HG03139 (cell line): Measurements from ENCODE around the gene CYP2J2.
"Not testable (repeated sequence)": the region's sequence is repeated elsewhere in the genome, so short reads cannot be mapped to it uniquely, and the experiment has no call there.

Experiments
- ATAC-seq: cut with Tn5 transposase; IDR thresholded peaks from one replicate; pipeline ENCODE4 v1.9.1; 2021; ENCODE audit not compliant: unreplicated experiment

The CYP2J2 gene

GRCh38 chr1:59921258-59921899, 5.2 kb downstream of the CYP2J2 start:
- not testable (repeated sequence) for ATAC-seq

DNA sequence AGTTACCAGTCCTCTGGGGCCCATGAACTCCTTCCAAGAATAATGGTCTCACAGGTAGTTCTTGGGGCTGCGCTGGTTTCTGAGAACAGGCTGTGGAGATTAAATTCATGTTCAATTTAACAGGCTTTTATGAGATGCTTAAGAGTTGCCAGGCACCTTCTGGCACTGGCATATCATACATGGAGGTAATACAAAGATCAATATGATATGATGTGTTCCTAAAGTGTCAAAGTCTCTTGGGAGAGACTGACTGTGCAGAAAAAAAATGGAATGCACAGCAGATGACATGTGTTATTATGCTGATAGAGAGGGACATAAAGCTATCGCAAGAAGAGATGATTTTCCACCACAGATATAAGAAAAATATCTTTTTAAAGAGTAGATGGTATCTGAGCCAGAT, 6.8 kb downstream of the CYP2J2 start:
- ATAC-seq = no peak

- no peak for ATAC-seq
Measured at GRCh38 chr1:59917785-59918180, 8.8 kb downstream of the CYP2J2 start.

DNA sequence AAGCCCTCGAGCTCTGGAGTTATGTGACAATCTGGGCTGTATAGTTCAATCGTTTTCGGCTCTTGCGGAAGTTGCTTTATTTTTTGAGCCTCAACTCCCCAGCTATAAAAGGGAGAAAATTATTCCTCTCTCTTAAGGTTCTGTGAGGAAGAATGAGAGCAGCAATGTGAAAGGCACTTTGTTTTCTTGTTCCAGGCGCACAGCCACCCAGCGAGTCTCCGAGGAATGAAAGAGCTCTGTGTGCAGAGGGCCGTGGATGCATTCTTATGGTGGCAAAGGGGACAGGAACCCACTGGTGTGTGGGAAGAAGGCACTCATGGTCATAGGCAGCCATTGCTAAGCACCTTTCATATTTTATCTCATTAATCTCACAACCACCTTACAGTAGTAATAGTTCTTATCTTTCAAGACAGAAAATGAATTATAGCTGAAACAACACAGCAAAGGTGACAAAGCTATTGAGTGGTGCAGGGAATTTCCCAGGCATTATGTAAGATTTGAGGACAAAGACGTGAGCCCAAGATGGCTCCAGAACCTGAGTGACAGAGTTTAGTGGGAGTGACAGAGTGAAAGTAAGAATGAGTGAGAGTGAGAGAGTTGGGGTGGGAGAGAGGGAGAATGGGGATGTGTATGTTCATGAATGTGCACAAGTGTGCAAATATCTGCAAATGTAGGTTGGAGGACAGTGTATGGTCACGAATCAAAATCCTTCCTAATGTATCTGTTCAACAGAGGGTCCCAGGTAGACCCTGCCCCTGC, 9.4 kb downstream of the CYP2J2 start:
- ATAC-seq = no peak

DNA sequence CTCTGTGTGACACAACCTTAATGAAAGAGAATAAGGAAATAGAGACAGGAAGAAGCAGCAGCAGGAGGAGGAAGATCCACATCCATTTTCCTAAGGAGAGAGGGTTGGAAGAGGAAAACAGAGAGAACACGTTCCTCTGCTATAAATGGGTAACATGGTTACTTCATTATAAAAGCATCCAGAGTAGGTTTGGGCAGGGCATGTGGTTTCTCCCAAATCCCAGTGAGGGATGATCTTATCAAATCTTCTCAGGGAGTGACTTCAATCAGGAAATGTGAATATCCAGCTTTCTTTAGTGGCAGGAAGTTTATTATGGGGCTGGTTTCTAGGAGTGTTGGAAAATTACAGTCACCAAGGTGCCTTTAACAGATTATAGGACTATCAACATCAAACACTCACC, 11.1 kb downstream of the CYP2J2 start:
- ATAC-seq = no peak

- ATAC-seq = not testable (repeated sequence)
Measured at GRCh38 chr1:59914791-59915286, 11.7 kb downstream of the CYP2J2 start.

- ATAC-seq = no peak
Measured at GRCh38 chr1:59908682-59909081, 17.9 kb downstream of the CYP2J2 start.

GRCh38 chr1:59908084-59908483, 18.5 kb downstream of the CYP2J2 start:
- ATAC-seq = no peak

- ATAC-seq = no peak
Measured at GRCh38 chr1:59906931-59907330, 19.6 kb downstream of the CYP2J2 start.

DNA sequence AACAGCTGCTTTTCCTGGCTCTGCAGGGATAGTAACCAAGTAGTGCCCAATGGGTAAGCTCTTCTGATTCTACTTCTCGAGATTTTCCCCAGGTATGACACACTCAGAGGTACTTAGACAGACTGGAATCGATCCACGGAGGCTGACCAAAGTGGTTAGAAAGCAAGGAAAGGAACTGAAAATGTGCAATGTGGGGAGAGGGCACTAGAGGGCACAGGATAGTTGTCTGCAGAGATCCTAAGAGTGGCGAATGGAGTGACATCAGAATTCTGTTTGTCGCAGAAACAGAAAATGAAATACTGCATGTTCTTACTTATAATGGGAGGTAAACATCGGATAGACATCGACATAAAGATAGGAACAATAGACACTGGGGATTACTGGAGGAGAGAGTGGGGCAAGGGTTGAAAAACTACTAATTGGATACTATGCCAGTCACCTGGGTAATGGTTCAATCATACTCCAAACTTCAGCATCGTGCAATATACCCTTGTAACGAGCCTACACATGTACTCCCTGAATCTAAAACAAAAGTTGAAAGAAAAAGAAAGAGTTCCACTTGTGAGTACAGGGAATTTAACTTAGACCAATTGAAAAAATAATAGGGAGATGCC, 23.3 kb downstream of the CYP2J2 start:
- peak; percentile 71 for ATAC-seq

DNA sequence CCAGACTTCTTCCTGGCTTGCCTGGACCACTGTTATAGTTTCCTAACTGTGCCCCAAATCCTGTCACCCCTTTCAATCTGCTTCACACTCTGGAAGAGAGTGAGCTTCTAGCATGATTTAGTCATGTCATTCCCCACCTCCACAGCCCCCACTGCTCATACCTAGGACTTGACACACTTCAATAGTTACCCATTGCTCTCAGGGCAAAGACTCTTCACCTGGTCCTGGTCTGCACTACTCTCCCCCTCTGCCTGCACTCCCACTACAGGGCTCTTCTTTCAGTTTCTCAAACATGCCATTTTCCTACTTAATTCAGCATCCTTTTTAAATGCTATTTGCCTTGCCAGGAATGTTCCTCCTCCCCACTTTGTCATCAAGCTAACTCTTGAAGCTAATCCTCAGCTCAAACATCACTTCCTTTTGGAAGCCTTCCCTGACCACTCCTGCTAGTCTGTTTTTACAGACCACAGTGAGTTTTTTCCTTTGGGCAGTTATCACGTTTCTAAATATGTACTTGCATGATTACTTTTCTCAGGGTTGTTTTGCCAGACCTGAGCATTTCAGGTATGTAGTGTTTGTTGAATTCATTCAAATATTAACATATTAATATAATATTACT, 24.7 kb downstream of the CYP2J2 start:
- no peak for ATAC-seq

DNA sequence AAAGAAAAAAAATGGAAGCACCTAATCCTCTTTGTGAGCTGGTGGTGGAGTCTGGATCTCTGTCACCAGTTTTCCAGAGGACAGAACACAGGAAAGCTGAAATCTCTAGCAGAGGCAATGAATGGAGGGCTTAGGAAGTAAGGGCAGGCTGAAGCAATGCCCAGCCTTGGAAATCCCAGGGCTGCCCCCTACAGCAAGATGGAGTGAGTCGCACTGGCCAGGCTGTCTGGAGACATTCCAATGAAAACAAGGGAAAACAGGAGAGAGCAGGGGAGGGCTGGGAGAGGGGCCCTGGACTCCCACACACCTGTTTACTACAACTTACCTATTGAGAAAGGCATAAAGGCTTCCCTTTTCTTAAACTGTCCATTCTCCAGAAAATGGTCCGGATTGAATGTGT, 25.9 kb downstream of the CYP2J2 start:
- no peak for ATAC-seq

DNA sequence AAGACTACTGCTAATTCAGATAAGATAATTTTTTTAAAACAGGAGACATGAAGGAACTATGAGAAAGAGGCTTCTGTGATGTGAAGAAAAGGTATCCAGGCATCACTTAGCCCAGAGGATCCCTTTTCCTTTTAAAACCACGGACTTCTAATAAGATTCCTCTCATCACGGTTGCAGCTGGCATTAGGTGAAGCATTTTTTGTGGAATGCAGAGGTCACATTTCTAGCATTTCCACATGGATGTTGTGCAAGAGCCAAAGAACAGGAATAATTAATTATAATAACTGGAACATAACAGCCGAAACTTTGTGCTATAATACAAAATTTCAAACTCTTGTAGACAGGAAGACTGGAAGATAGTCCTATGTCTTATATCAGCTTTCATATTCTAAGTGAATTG, 27.6 kb downstream of the CYP2J2 start:
- no peak for ATAC-seq

- ATAC-seq = no peak
Measured at GRCh38 chr1:59897165-59897564, 29.4 kb downstream of the CYP2J2 start.

GRCh38 chr1:59892841-59893811, 33.4 kb downstream of the CYP2J2 start:
- ATAC-seq = no peak

DNA sequence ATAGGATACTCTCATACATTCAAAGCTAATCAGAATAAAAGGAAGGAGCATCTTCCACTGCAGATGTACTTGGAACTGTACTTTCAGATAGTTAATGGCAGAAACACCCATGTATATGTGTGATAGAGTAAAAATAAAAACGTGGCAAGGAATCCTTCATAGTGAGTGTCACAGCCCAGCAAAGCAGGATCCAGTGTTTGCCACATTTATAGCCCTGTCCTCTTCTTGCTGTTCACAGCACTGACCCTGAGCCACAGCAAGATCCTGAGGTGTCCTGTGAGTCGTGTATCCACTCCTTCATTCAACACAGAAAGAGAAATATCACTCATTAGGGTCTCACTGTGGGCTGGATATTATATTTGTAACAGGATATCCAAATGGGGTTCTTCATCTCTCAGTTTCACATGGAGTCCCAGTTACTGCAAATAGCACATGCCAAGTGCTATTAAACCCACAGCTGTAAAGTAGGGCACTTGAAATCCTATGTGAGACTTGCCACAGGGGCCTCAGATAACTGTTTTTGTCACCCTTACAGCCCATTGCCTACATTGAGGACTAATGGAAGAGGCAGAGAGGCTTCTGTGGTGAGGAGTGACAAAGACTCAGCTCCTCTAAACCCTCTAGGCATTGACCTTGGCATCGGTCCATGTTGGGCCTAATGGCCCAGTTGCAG, 41.3 kb downstream of the CYP2J2 start:
- no peak for ATAC-seq

- ATAC-seq = no peak
Measured at GRCh38 chr1:59880735-59881134, 45.8 kb downstream of the CYP2J2 start.

GRCh38 chr1:59879996-59880505, 46.5 kb downstream of the CYP2J2 start:
- ATAC-seq = no peak

GRCh38 chr1:59879574-59879973, 47.0 kb downstream of the CYP2J2 start:
- no peak for ATAC-seq

GRCh38 chr1:59878370-59878769, 48.2 kb downstream of the CYP2J2 start:
- no peak for ATAC-seq
